ENCODE results near the gene NEFH.

DNA sequence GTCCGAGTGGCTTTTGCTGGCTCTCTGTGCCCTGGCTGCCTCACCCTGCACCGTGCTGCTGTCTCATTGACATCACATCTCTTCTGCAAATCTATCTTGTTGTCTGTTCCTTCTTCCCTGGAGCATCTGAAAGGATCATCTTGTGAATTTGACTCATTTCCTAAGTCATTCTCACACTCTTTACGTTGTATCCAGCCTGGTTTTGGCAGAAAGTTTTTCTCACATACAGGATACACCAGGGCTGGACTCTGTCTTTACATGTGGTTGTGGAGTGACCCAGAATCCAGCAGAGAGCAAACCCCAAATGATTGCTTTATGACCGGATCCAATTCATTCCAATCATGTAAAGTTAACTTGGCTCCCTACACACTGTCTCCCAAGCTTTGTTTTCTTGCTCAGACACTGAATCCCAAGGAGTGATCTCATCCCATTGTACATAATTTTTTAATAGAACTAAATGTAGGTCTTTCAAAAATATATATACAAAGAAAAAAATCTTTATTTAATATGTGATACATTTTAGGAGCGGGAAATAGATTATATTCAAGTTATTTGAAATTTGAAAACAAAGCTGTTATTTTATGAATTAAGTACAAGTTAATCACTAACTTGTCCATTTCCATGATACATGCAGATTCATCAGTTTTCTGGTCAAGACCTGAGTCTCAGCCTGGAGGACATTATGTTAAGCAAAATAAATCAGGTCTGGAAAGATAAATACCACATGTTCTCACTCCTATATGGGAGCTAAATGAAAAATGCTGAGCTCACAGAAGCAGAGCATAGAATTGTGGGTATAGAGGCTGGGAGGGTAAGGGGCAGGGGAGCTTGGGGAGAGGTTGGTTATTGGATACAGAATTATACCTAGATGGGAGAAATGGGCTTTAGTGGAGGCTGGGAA, 44.5 kb upstream of the NEFH start:
- TF ChIP-seq POLR2A (IDR thresholded peaks at IDR 0.05), result no peak
- TF ChIP-seq, protein P1, sequence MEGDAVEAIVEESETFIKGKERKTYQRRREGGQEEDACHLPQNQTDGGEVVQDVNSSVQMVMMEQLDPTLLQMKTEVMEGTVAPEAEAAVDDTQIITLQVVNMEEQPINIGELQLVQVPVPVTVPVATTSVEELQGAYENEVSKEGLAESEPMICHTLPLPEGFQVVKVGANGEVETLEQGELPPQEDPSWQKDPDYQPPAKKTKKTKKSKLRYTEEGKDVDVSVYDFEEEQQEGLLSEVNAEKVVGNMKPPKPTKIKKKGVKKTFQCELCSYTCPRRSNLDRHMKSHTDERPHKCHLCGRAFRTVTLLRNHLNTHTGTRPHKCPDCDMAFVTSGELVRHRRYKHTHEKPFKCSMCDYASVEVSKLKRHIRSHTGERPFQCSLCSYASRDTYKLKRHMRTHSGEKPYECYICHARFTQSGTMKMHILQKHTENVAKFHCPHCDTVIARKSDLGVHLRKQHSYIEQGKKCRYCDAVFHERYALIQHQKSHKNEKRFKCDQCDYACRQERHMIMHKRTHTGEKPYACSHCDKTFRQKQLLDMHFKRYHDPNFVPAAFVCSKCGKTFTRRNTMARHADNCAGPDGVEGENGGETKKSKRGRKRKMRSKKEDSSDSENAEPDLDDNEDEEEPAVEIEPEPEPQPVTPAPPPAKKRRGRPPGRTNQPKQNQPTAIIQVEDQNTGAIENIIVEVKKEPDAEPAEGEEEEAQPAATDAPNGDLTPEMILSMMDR (IDR thresholded peaks at IDR 0.05 in 4 of 5, conservative IDR thresholded peaks at IDR 0.05 in 1 of 5), result no peak
